ENCODE measurements around the gene LRSAM1. TPM values are rescaled to one million over a fixed set of nuclear protein-coding genes. Genes with fewer than 3 reads are reported as not detected.

LRSAM1 gene
- total RNA-seq, 1 donor from 2014 or later, result 14.8 TPM

DNA sequence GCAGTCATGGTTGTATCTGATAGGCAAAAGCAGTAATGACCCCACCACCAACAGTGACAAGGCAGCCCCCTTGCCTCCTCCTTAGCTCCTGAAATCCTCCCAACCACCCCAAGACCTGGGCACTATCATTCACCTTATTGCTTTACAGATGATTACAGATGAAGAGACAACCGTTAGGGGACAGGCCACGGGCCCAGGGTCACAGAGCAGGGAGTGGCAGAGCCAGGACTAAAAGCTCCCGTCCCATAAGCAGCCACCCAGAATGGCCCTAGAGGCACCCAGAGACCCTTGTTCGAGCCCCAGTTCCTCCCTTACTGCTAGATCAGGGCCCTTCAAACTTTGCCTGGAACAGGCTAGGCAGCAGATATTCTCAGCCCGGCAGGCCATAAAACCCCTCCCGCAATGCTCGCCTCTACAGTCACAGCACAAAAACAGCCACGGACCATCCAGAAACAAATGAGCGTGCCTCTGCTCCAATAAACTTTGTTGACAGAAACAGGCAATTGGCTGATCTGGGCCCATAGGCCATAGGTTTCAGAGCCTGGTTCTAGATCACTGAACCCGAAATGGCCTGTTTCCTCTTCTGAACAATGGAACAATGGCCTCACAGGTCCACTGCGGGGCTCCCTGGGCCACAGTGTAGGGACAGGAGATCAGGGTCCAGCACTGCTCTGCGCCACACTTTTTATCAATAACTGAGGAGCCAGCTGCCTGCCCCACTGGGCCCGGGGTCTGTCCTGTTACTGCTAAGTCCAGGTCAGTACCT lies 67.0 kb downstream of the LRSAM1 start:
- DNase-seq, result no peak

GRCh38 chr9:127519301-127520166 lies 68.2 kb downstream of the LRSAM1 start:
- DNase-seq, result no peak

DNA sequence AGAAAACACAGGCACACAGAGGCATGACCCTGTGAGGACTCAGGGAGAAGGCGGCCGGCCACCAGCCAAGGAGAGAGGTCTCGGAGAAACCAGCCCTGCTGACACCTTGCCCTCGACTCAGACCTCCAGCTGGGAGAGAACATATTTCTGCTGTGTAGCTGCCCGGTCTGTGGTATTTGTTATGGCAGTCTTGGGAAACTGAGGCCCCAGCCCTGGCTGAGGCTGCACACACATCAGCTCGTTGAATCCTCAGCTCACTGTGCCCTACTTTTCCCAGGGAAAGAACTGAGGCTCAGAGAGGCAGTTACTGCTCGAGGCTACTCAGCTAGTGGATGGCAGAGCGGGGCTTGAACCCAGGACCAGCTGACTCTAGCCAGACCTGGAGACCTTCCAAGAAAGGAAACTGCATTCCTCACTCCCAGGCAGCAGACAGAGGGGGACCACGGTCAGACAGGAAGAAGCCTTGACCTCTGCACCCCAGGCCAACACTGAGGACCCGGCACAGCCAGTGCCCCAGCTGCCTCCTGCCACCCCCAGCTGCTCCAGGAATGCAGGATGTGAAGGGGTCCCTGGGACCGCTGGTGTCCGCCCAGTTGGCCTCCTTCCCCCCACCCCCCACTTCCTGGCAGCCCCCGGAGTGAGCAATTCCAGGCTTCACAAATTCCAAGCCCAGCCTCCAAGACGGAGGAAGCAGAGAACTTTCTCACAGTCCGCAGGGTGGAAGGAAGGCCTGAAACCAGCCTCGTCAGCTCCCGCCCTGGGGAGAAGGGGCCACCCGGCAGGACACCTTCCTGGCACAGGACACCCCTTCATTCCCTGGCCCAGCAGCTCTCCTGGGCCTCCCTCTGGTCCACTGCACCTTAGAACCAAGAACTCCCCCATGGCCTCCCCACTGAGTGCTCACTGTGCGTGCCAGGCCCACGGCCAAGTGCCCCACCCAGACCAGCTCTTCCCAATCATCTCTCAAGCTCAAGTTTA lies 69.9 kb downstream of the LRSAM1 start:
- peak; percentile 63 for DNase-seq

DNA sequence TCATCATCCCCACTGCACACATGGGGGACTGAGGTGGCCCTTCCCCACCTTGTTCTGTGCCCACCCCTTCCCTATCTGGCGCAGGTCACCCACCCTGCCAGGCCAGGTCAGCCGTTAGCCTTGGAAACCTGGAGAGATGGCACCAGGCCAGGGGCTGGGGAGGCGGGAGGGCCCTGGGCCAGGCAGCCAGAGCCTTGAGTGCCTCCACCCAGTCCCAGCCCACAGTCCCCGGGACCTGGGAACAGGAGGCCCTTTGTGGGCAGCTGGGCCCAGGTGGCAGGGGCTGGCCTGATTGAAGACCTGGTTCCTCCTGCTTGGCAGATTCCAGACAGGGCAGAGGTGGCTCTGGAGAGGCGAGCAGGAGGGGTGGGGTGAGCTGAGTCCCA lies 70.6 kb downstream of the LRSAM1 start:
- no peak for DNase-seq

- no peak for DNase-seq
These were observed 71.4 kb downstream of the LRSAM1 start for GRCh38 chr9:127522727-127523126.

DNA sequence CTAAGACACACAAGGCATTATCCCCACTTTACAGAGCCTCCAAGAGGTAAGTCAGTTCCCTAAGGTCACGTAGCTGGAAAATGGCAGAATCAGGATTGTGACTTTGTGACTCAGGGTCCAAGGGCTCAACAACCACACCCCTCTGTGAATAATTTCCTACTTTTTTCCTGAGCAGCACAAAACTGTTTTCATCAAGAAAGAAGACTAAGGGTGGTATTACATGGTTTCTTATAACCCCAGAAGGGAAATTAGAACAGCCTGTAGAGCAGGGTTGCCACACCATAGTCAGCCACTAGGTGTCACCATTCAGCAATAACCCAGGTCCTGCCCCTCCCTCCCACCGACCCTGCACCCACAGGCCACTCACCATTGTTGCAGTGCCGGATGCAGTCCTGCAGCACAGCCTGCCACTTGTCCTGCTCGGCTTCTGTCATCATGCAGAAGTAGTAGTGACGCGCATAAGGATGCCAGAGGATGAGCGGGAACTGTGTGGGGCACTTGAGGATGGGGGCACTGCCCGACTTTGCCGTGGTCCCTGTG lies 72.1 kb downstream of the LRSAM1 start:
- DNase-seq, result no peak

DNA sequence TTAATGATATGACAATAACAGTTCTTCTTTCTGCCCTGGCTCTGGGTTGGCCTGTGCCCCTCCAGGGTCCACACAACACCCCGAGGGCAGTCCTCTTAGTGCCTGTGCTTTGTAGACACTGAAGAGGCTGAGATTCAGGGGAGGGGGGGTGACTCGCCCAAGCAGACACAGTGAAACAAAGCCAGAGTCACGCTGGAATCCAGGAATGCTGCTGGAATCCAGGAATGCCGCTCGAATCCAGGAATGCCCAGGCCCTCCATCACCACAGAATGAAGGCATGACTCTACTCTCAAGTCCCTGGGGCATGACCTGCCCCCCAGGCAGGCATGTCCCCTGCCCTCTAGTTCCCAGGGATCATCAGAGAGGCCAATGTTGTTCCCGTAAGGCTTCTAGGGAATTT lies 73.1 kb downstream of the LRSAM1 start:
- DNase-seq, result no peak

GRCh38 chr9:127525401-127526188 lies 74.3 kb downstream of the LRSAM1 start:
- DNase-seq, result no peak

DNA sequence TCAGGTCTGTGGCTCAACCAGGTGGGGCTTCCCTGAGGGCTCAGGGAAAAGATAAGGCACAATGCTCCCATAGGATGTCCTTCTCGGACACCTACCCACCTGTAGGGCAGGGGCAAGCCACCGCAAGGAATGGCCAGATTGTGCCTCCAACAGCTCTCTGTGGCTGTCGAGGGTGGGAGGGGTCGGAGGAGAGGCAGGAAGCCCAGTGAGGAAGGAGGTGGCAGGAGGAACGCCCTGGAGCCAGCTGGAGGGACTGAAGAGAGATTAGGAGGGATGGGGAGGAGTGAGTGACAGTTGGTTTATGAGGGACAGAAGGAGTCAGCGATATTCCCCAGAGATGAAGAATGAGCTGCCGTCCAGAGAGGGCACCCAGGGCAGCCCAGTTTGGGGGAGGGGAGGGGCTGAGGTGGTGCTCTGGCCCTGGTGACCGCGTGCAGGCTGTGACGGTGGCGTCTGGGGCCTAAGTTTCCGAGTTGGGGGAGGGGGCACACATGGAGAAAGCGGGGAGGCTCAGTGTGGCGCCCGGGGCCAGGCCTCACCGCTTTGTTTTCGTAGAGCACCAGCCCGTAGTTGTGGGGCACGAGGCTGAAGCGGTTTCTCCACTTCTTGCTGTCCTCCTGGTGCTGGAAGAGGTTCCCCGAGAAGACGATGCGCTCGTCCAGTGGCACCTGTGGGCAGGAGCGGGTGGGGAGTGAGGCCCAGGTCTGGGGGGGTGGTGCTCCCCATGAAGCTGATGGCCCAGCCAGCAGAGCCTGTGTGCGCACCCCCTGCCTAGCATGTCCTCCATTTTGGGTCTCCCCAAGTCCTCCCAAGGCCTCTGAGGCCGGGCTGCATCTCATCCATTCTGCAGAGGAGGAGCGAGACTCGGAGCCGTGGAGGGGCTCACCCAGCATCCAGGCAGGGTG lies 75.6 kb downstream of the LRSAM1 start:
- no peak for DNase-seq

DNA sequence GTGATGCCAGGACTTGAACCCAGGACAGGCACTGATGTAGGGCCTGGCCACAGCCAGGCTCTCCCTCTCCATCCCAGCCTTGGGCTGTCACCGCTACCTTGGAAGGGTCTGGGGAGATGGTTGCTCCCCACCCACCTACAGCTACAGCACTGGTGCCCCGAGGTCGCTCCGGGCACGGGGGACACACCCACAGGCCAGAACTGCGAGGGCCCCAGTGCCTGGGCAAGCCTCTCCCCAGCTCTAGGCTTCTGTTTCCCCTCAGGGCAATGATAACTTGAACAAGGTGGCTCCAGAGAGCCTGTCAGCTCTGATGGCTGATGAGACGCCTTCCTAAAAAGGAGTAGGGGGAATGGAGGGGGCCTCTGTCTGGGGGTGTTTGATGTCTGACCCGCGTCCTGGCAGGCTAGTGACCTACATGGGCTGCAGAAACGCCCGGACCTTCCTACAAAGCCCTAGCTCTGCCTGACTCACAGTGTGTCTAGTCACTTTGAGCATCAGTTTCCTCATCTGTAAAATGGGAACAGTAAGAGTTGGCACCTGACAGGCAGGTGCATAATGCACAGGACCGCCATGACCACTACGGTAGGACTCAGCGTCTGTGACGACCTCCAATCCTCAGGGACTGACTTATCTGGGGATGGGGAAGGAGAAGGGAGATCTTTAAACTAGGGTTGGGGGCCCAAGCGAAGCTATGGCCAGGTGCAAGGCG lies 76.4 kb downstream of the LRSAM1 start:
- no peak for DNase-seq

GRCh38 chr9:127528422-127529251 lies 77.3 kb downstream of the LRSAM1 start:
- no peak for DNase-seq

DNA sequence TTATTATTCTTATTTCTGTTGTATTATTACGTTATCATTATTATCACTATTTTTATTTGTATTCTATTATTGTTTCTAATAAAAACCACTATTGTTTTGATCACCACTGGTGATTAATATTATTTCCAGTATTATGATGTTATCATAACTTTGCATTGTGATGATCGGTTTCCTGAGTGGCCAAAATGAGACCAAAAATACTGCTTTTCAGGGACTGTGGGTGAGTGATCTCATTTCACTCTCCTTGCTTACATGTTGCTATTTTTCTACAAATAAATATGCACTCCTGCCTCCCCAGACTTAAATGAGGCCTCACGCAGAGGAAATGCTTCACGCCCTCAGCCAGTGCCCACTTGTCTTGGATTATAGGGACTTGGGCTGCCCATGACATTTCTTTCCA lies 78.4 kb downstream of the LRSAM1 start:
- DNase-seq, result no peak

DNA sequence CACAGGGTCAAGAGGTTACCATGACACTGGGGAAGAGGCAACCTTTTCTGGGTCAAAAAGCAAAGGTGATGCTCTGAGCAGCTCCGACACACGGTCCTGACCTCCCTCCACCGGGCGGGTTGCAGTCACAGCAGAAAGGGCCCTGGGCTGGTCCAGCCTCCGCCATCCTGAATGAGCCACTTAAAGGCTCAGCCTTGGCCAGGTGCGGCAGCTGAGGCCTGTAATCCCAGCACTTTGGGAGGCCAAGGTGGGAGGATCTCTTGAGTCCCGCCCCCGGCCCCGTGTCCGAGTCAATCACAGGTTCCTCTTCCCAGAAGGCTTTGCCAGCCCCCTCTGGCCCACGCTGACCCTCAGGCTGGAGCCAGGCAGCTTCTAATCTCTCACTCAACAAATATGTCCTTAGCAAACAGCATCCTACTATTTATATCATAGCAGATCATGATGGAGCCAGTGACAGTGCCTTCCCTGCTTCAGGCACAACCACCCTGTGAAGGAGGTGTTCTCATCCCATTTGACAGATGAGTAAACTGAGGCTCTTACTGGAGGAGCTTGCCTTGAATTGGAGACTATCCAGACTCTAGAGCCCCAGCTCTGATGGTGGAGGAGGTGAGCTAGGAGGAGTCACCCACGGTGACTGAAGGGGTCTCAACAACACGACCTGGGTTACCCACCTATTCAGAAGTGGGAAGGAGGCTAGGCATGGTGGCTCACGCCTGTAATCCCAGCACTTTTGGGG lies 79.1 kb downstream of the LRSAM1 start:
- DNase-seq, result no peak

DNA sequence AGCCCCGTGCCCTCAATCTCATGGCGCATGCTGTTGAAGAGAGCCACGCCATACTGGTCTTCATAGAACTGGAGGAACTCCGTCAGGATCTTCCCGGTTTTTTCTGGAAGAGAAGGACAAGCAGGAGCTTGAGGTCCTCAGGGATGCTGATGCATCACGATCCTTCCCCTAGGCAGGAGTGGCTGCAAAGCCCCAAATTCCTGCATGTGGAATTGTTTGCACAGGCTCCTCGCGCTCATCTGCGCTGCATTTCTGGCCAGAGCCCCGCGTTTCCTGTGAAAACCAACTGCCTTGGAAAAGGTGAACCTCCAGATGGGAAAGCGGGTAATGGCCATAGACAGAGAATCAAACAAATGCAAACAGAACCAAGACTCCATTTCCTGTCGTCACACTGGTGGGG lies 80.4 kb downstream of the LRSAM1 start:
- no peak for DNase-seq

DNA sequence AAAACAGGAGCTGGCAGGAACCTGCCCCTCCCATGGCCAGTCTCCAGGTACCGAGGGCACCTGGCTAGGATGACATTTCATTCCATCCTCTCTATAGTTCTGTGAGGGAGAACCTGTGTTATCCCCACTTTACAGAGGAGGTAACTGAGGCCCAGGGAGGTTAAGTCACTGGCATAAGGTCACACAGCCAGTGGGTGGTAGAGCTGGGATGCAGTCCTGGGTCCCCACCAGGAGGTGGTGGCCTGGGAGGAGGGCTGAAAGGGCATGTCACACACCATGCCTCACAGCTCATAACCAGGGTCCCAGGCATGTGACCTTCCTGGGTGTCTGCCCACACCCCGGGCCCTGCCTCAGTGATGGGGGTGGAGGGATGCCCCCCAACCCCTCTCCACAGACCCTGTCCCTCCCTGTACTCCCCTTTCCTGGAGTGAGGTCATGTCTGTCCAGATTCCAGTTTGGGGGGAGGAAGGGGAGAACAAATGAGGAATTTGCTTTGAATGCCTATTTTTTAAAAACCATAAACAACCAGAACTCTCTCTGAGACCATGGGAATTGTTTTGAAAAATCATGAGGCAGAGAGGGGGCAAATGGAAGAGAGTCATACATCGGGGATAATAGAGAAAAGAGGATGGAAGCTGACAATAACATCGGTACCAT lies 83.1 kb downstream of the LRSAM1 start:
- no peak for DNase-seq

DNA sequence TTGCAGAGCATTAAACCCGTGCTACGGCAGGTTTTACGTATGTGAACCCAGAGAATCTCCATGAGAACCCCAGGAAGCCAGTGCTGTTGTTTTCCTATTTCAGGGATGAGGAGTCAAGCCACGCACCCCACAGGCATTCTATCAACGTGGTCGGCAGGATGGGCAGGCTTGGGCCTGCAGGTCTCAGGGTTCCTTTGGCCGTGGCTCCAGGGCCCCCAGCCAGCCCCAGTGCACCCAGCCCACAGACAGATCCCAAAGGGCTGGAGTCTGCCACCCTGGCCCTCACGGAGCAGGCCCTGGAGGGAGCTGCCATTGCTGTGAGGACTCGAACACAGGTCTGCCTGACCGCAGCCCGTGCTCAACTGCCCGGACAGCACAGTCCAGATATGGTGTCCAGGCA lies 83.6 kb downstream of the LRSAM1 start:
- DNase-seq, result no peak

GRCh38 chr9:127535396-127535795 lies 84.1 kb downstream of the LRSAM1 start:
- DNase-seq, result no peak
